ENCODE measurements around the gene COL6A1.

COL6A1 gene

DNA sequence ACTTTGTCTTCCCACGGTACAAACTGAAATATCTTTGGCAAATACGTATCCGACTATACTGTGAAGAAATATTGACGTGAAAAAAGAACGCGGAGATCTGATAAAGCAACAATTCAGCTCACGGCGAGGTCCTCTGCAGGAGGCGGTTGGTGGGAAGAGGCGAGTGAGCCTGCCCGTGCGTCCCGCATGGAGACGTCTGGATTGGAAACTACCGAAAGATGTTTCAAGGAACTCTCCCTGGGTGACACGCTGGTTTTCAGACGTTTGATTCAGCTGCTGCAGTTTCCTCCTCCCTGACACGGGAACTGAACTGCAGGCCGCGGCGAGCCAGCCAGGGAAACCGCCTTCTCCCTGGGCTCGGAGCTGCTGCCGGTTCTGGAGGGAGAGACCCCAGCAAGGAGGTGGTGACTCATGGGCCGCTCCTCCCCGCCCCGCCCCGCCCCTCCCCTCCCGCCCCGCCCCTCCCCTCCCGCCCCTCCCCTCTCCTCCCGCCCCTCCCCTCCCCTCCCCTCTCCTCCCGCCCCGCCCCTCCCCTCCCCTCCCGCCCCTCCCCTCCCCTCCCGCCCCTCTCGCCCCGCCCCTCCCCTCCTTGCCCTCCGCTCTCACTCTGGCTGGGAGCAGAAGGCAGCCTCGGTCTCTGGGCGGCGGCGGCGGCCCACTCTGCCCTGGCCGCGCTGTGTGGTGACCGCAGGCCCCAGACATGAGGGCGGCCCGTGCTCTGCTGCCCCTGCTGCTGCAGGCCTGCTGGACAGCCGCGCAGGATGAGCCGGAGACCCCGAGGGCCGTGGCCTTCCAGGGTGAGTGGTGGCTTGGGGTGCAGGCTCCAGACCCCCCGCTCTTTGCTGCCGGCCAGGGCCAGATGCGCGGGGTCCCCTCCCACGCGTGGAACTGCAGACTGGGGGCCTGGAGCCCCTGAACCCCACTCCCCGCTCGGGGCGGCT lies at the start of gene COL6A1:
COL6A1 (plus strand) TSS at position 620 of the 941 bp plus-strand sequence; CDS start at position 701, 81 bp downstream.
- DNase-seq (ENCODE audit: low read depth in 3 of 3) = peak; percentile 29 to 32 (median 31)

DNA sequence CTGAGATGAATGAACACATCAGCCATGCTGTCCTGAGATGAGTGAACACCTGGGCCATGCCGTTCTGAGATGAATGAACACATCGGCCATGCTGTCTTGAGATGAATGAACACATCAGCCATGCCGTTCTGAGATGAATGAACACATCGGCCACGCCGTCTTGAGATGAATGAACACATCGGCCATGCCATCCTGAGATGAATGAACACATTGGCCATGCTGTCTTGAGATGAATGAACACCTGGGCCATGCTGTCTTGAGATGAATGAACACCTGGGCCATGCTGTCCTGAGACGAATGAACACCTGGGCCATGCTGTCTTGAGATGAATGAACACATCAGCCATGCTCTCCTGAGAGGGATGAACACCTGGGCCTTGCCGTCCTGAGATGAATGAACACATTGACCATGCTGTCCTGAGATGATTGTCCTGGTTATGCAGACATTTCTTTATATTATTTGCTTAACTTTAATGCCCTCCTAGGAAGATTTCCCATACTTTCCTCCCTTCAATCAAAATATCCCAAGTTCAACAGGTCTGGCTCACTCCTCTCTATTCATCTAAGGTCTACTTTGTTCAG lies 48.6 kb upstream of the COL6A1 start:
- DNase-seq (ENCODE audit: low read depth in 3 of 3) = no peak

- no peak for DNase-seq (ENCODE audit: low read depth in 3 of 3)
Measured at GRCh38 chr21:45934085-45934484, 47.5 kb upstream of the COL6A1 start.

- no peak for DNase-seq (ENCODE audit: low read depth in 3 of 3)
Measured at GRCh38 chr21:45934554-45934953, 47.0 kb upstream of the COL6A1 start.

DNA sequence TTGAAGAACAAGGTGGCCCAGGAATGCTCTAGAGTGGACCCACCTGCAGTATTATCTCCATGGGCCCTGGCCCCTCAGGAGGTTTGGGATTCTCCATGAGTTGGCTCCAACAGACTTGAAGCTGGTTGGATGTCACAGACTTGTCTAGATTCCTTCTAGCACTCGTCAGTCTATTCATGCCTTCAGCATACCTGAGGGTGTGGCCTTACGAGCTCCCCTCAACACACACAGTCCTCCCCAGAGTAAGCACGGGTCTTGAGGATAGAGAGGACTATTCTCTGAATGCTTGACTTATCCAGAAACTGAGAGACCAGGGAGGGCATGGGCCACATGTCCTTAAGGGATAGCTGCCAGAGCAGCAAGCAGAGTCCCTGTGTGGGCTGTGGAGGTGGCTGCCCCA lies 45.9 kb upstream of the COL6A1 start:
- DNase-seq (ENCODE audit: low read depth in 3 of 3) = no peak

DNA sequence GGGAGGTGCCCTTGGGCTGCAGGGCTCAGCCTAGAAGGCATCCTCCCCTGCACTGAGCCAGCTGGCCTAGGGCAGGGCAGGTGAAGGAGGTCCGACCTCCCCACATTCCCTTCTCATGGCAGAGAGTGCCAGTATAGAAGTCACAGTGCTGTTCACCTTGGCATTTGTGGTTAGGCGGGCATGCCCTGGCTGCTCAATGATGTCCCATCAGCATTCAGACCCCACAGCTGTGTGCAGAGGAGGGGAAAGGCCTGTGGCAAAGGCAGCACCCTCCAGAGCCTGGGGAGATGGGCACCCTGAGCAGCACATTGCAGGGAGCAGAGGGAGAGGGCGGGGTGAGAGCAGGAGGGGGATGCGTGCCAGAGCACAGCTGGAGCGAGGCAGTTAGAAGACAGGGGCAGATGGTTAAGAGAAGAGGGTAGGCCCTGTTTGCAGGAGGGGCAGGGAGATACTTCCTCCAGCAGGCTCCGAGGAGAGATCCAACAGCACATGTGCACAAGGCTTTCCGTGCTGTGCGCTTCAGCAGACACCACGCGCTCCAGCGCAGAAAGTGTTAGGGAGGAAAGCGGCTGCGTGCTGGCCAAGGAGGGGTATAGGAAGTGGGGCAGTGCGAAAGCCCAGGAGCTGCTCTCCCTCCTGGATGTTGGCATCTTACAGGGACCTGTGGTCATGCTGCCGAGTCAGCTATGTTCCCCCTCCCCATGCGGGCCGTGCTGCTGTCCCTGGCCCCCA lies 43.7 kb upstream of the COL6A1 start:
- DNase-seq (ENCODE audit: low read depth in 3 of 3) = no peak

DNA sequence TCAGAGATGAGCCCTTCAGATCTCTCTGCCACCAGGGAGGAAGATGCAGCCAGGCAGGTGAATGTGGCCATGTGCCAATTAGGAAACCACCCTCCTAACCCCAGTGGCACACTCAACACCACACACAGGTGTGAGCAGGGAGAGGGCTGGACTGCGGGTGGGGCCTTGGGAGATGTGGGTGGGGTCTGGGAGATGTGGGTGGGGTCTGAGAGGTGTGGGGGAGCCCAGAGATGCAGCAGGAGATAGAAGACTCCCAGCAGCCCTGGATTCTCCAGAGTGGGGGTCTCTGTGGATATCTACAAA lies 43.2 kb upstream of the COL6A1 start:
- no peak for DNase-seq (ENCODE audit: low read depth in 3 of 3)

DNA sequence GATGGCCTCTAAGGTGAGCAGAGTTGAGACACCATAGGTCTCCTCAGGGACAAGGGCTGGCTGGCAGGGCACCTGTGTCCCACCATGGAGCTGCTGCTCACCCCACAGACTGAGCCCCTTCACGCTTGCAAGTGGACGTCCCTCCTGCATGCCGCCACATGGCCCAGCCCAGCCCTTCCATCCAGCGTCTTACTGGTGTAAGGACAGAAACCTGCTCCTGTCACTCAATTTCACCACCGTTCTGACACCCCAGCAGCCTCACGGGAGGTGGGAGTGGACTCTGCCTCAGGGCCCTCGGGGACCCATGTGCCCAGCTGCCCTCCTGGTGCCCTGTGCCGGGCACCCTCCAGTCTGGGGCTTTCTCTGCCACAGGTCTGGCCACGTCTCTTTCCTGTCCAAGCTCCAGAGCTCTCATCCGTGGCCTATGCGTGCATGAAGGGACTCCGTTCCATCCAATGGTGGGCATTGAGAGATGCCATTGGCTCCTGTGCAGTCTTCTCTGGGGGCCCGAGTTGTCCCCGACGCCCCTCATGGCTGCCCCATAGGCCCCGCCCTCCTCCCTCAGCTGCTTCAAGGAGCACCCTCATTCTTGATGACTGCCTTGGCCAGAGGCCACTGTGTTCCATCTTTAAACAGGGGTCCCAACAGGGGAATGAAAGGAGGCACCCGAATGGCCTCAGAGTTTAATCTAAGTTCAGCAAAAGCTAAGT lies 42.6 kb upstream of the COL6A1 start:
- no peak for DNase-seq (ENCODE audit: low read depth in 3 of 3)

DNA sequence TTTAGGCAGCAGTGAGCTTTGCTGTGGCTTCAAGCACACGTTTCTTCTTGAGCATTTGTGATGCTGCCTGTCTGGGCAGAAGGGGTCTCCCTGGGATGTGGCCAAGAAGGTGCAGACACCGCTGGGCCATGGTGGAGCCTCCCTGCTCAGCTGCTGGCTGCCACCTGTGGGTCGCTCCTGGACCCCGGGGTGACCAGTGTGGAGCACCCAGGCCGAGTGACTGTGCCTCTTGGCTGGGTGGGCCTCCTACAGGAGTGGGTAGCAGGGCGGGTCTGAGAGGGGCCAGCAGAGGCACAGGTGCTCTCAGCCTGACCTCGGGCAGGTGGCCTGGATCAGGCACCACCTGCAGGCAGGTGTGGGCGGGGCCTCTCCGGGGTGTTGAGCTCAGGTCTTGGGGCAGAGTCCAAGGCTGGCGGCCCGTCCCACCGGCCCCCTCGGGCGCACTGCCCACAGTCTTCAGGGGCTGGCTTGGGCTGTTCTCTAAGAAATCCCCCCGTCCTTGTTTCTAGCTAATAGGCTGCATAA lies 42.0 kb upstream of the COL6A1 start:
- DNase-seq (ENCODE audit: low read depth in 3 of 3) = no peak

- no peak for DNase-seq (ENCODE audit: low read depth in 3 of 3)
Measured at GRCh38 chr21:45940091-45940490, 41.5 kb upstream of the COL6A1 start.

- DNase-seq (ENCODE audit: low read depth in 3 of 3) = no peak
Measured at GRCh38 chr21:45940621-45941337, 40.8 kb upstream of the COL6A1 start.

DNA sequence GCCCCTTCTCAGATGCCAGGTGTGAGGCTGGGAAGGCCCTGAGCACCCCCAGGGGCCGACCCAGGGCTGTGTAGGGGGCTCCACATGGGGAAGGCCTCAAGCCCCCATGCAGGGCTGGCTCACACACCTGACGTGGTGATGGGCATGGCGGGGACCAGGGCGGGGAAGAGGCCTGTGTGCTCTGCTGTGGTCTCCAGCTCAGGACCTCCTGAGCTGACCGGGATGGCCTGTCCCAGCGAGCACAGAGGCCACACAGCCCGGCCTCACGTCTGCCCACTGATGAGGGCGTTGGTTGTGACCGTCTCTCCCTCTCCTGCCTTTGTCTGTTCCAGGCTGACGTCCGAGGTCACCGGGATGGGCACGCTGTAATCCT lies 40.2 kb upstream of the COL6A1 start:
- DNase-seq (ENCODE audit: low read depth in 3 of 3) = no peak

- no peak for DNase-seq (ENCODE audit: low read depth in 3 of 3)
Measured at GRCh38 chr21:45941717-45942546, 39.6 kb upstream of the COL6A1 start.

DNA sequence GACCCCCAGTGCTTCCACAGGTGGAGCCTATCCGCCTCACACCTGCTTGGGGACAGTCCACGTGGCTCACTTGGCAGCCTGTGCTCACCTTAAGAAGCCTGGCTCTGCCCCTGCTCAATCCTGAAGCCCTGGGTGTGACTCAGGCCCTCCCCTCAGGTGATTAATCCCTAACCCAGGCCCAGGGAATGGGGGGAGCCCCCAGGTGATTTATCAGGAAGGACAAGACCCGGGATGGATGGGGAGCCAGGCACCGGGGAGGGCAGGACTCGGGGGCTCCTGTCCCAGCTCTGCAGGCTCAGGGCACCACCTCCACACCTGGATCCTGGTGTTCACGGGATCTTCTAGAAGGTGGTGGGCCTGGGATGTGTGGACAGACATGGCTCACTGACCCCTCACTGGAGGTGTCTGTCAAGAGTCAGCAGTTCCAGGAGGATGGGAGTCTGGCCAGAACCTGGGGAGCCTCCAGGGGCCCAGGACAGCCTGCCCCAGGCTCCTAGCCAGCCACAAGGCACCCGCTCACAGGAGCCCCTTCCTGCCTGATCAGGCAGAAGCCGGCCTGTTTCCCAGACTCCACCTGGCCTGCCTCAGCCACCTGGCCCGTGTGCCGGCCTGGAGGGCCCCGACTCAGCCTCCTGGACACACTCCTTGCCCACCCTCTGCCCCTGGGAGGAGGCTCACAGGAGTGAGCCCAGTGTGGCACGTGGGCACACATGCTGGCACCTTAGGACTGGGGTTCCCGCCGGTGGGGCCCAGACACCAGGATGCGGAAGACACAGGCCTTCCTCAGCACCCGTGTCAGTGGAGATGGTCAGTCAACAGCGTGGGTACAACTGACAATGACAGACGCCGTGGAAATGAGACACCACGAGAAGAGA lies 38.6 kb upstream of the COL6A1 start:
- no peak for DNase-seq (ENCODE audit: low read depth in 3 of 3)

- no peak for DNase-seq (ENCODE audit: low read depth in 3 of 3)
Measured at GRCh38 chr21:45943630-45944540, 37.7 kb upstream of the COL6A1 start.

DNA sequence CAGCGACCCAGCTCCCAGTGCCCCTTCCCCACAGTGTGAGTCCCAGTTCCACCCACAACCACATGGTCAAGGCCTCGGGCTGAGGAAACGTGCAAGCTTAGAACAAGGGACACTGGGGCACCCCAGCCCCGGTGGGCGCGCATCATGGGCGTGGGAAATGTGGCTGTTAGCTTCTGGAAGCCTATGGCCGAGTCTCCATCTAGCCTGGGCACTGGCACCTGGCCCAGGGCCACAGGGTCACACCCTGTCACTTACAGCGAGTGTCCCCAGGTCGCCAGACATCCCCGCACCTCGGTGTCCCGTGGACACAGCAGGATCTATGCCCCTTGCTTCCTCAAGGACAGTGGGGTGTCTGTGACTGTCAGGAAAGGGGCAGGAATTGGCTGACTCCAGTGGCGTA lies 37.0 kb upstream of the COL6A1 start:
- DNase-seq (ENCODE audit: low read depth in 3 of 3) = no peak

DNA sequence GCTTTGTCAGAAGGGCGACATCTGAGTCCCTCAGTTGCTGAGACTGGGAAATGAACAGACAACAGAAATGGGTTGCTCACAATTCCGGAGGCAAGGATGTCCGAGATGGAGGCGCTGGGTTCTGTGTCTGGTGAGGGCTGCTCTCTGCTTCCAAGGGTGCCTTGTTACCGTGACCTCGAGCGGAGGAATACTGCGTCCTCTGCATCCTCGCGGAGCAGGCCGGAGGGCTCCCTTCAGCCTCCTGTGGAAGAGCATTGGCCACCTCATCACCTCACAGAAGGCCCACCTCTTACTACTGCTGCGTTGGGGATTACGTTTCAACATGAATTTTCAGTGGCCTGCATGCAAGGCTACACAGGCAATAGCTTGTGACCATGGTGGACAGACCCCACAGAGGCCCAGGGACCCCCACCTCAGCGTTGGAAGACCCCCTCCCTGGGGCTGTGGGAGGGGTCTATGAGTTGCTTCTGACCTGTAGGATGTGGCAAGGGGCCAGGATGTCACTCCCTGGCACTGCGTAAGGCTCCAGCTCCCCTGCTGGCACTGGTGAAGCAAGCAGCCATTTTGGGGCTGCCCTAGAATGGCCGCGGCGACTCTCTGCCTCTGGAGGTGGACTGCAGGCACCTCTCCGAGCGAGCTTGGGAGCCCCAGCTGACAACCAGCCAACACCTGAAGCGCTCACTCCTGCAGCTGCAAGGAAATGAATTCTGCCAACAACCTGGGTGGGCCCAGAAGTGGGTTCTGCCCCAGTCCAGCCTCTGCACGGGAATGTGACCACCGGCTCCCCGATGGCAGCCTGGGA lies 36.3 kb upstream of the COL6A1 start:
- DNase-seq (ENCODE audit: low read depth in 3 of 3) = no peak

DNA sequence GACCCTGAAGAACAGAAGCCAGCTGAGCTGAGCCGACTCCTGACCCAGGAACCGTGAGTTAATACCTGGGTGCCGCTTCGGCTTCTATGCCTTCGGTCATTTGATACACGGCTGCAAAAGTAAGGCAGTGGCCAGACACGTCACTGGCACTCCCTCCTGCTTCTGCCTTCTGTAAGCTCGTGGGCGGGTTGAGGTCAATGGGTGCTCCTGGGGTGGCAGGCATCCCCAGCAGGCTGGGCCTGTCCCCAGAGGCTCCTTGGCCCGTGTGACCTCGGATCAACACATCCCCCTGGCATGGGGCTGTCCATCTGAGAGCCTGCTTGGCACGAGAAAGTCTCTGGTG lies 35.7 kb upstream of the COL6A1 start:
- DNase-seq (ENCODE audit: low read depth in 3 of 3) = no peak
